Activated CD8-positive, alpha-beta memory T cell treated with anti-CD3 and anti-CD28 coated beads, Interleukin-2, amount 50 U/mL, for 4 hours (primary cell): ENCODE results near the gene CMIP.

ENCODE experiments used
- DNase-seq: peaks from one replicate; pipeline ENCODE4 v3.0.0-alpha.2; 2020

CMIP gene

GRCh38 chr16:81694494-81695280 lies 250.1 kb downstream of the CMIP start:
- no peak for DNase-seq

- no peak for DNase-seq
Observed at GRCh38 chr16:81695321-81696165, 250.9 kb downstream of the CMIP start.

- no peak for DNase-seq
Observed at GRCh38 chr16:81696166-81696960, 251.8 kb downstream of the CMIP start.

- DNase-seq, result peak; percentile 59
Observed at GRCh38 chr16:81696961-81697615, 252.5 kb downstream of the CMIP start.

- DNase-seq, result no peak
Observed at GRCh38 chr16:81697616-81698309, 253.2 kb downstream of the CMIP start.

- DNase-seq, result no peak
Observed at GRCh38 chr16:81698310-81698641, 253.7 kb downstream of the CMIP start.

GRCh38 chr16:81699596-81699995 lies 255.0 kb downstream of the CMIP start:
- no peak for DNase-seq

GRCh38 chr16:81700071-81700779 lies 255.6 kb downstream of the CMIP start:
- no peak for DNase-seq

GRCh38 chr16:81700780-81701165 lies 256.2 kb downstream of the CMIP start:
- no peak for DNase-seq

- no peak for DNase-seq
Observed at GRCh38 chr16:81701296-81701970, 256.8 kb downstream of the CMIP start.

- no peak for DNase-seq
Observed at GRCh38 chr16:81702506-81702905, 257.9 kb downstream of the CMIP start.

- no peak for DNase-seq
Observed at GRCh38 chr16:81703177-81704155, 258.9 kb downstream of the CMIP start.

- no peak for DNase-seq
Observed at GRCh38 chr16:81705261-81705660, 260.7 kb downstream of the CMIP start.

- no peak for DNase-seq
Observed at GRCh38 chr16:81706327-81707295, 262.0 kb downstream of the CMIP start.

GRCh38 chr16:81707411-81708265 lies 263.0 kb downstream of the CMIP start:
- no peak for DNase-seq

GRCh38 chr16:81708266-81709015 lies 263.8 kb downstream of the CMIP start:
- no peak for DNase-seq
